Fibroblast of lung (primary cell): ENCODE measurements around the gene SELENOH.

Source experiments
- EZH2 ChIP-seq: IDR thresholded peaks from 2 replicates; pipeline ENCODE4 v1.5.1; 2012; ENCODE audit warnings: low read length, control low read depth, mild to moderate bottlenecking; ENCODE audit errors: missing control alignments
- TF ChIP-seq, protein P1 (sequence below), 2 donors: IDR thresholded peaks in 1 of 2; conservative IDR thresholded peaks in 1 of 2; 1 replicate in 1 of 2; 2 replicates in 1 of 2; pipeline ENCODE4 v1.5.1; 2011 to 2012; ENCODE audit warnings: low read length in 2 of 2, control low read depth in 1 of 2, inconsistent platforms in 1 of 2, low read depth in 1 of 2, mild to moderate bottlenecking in 1 of 2

DNA sequence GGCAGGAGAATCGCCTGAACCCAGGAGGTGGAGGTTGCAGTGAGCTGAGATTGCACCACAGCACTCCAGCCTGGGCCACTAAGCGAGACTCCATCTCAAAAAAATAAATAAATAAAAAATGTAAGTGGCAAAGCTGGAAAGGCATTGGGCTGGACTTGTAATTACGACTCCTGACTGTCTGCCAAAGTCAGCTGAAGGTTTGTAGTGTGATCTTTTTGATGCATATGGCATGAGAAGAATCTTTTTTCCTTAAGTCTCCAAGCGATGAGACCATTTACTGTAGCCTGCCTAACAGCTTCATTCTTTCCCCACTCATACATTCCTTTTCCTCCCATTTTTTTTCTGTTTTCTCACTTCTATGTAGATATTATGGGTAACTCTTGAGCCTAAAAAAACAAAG lies 45.1 kb downstream of the SELENOH start:
- TF ChIP-seq, protein P1, sequence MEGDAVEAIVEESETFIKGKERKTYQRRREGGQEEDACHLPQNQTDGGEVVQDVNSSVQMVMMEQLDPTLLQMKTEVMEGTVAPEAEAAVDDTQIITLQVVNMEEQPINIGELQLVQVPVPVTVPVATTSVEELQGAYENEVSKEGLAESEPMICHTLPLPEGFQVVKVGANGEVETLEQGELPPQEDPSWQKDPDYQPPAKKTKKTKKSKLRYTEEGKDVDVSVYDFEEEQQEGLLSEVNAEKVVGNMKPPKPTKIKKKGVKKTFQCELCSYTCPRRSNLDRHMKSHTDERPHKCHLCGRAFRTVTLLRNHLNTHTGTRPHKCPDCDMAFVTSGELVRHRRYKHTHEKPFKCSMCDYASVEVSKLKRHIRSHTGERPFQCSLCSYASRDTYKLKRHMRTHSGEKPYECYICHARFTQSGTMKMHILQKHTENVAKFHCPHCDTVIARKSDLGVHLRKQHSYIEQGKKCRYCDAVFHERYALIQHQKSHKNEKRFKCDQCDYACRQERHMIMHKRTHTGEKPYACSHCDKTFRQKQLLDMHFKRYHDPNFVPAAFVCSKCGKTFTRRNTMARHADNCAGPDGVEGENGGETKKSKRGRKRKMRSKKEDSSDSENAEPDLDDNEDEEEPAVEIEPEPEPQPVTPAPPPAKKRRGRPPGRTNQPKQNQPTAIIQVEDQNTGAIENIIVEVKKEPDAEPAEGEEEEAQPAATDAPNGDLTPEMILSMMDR (conservative IDR thresholded peaks at IDR 0.05 in 1 of 2, IDR thresholded peaks at IDR 0.05 in 1 of 2; ENCODE audit: low read depth in 1 of 2, low read length in 2 of 2): no peak
- TF ChIP-seq EZH2: no peak
